Non-pigmented ciliary epithelial cell (primary cell): ENCODE results near the gene ADCY4.

Experiments
- DNase-seq: peaks from one replicate; pipeline ENCODE4 v3.0.0-alpha.2; 2010; ENCODE audit warnings: low read depth

The ADCY4 gene

DNA sequence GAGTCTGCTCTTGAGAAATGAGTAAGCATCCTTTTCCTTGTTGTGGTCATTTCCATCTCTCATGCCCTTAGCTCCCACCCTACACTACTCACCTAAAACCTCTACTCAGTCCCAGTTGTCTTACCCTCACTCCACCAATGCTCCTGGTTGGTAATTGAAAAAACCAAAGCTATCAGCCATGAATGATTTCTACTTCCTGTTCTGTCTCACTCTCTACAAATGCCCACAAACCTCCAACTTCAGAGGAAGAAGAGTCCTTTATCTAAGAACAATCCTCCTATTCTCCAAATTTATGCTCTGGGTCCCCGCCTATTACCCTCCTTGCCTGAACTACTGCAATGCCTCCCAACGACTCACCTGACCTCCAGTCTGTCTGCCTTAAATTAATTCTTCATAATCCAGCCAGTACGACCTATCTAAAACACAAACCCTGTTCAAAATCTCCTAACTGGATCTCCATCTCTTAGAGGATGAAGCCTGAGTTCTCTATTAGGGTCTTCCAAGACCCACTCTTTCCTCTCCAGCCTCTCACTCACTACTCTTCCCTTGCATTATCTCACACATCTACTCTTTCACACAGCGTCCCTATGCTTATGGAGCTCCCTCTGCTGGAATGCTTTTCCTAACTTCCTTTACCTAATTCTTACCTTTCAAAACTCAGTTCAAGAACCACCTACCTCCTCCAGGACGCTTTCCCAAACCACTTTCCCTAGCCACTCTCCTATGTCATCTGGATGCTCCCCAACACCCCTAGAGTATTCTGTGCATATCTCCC, 37.5 kb downstream of the ADCY4 start:
- DNase-seq, result no peak

DNA sequence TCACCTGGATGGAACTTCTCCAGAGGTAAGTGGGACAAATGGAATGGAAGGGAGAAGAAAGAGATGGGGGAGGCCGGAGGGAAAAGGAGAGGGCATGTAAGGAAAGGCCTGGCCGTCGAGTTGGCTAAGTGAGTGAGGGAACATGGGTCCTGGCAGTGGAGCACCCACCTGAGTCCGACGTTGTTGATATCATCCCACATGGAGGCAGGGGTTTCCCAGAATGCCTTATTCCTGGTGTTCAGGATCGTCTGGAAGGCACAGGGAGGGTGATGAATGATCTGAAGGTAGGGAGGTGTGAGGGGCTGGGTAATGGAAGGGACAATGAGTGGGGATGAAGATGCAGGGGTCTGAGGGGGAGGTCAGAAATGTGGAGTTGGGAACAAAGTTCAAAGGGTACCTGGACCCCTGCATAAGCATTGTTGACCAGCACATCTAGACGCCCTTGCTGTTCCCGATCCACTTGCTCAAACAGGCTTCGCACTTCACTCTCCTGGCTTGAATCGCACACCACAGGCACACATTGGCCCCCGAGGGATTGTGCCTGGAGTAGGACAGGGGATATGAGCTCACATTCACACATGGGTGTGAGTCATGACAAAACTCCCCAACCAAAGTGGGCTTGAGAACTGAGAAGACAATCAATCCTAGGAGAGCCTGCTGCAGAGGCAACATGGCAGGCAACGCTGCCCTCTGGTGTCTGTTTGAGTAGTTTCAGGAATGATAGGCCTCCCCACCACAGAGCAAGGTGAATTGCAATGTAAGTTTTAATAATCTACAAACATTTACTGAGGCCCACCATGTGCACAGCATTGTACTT, 38.3 kb downstream of the ADCY4 start:
- DNase-seq, result peak; percentile 91

DNA sequence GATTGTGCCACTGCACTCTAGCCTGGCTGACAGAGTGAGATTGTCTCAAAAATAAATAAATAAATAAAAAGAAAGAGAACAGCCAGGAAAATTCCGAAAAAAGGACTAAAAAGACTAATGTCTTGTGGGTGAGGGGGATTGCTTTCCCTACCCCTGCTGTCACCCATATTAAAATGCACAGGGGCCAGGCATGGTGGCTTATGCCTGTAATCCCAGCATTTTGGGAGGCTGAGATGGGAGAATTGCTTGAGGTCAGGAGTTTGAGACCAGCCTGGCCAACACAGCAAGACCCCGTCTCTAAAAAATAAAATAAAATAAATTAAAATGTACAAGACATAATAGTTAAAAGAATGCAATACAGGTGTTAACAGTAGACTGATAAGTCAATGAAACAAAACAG, 41.3 kb downstream of the ADCY4 start:
- no peak for DNase-seq

DNA sequence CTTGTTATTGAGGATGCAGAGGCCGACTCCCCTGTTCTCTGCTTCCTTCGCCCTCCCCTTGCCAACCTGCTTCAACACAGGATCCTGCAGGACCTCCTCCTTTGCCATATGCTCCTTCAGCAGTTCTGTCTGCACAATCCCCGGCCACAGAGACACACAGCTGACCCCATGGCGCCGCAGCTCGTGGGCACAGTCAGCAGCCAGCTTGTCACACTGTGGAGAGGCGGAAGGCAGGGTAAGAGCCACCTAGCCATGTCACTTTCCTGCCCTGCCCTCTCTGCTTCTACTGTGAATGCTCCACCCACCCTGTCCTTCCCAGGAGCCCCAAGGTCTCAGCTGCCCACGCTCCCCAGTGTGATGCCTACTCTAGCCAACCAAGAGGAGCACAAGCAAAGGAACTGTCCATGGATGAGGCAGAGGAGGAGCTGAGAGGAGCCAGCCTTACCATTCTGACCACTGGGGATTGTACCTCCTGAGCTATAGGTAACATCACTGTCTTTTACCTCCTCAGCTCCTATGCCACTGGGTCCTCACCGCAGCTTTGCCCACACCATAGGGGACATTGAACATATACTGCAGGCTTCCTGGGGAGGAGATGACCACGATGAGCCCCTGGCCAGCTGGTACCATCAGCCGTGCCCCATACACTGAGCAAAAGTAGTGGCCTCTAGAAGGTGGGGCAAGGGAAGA, 42.6 kb downstream of the ADCY4 start:
- no peak for DNase-seq

DNA sequence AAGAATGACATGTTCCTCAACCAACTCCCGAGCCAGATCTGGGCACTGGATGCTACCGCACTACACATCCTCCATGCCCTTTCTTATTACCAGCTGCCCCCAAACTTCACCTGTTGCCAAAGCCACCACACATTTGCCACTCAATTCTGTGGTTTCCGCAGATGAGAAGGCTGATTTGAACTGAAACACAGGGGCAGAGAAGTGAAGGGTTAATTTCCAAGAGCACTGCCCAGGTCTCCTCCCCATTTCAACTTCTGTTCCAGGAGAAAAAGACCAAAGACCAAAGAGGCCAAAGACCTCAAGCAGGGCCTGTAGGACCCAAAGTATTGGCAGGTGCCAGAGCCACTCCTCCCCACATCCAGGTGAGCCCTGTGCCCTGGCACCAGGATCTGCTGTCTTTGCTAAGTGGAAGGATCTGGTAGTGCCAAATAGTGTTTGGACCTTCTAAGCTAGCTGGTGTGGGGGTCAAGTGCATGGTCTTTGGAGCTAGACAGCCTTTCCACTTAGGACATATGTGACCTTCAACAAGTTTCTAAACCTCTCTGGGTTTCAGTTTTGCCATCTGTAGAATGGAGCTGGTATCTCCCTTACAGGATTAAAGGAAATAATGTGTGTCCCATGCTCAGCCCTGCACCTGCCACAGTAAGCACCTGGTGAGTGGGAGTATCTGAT, 43.3 kb downstream of the ADCY4 start:
- DNase-seq, result no peak

DNA sequence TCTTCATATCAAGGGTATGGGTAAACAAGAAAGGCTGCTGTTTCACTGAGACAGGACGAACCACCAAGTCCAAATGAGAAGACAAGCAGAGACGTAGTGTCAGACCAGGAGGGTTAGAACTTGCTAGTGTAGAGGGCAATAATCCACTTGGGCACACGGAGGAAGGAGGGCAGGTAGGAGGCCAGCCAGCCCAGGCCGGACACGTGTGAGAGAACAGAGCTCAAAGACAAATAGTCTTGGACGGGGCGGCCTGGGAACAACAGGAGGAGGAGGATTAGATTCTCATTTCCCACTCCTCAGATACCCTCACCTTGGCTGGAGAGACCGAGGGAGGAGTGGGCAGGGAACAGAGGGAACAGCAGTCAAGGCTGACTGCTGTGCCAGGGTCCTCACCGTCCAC, 44.1 kb downstream of the ADCY4 start:
- no peak for DNase-seq

DNA sequence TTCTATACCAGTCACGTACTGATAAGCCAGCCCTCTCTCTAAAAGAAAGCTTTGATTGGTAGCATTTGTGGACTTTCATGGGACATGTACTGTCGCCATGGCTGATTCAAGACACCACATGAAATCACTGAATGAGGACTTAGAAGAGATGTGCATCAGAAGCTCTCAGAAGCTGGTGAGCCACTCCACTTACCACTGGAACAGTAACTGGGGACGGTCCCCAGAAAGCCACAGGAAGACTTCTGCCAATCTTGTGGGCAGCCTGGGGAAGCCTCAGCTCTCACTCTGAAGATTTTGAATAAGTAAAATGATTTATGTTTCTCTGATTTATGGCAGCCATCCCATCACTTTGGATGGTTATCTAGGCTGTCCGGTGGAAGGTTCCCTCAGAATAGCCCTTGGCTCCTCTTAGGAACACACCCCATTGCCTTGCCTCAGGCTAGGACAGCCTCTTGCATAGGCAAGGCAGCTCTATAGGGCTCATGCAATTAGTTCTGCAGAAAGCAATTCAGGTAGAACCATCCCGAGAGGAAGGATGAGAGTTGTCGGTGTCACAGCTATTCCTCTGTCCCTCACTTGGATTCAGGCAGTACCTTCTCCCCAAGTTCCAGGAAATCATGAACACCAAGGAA, 45.1 kb downstream of the ADCY4 start:
- DNase-seq, result no peak

DNA sequence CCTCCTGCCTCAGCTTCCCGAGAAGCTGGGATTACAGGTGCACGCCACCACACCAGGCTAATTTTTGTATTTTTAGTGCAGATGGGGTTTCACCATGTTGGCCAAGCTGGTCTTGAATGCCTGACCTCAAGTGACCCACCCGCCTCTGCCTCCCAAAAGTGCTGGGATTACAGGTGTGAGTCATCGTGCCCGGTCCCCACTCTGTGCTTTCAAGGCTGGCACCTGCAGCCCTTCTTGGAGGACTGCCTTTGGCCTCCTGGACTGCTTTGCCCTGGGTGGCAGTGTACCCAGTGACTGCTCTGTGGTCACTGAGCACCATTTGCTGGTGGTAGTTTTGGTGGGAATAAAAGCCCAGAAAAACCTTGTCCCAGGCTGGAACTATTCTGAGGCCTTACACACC, 47.9 kb downstream of the ADCY4 start:
- DNase-seq, result no peak

DNA sequence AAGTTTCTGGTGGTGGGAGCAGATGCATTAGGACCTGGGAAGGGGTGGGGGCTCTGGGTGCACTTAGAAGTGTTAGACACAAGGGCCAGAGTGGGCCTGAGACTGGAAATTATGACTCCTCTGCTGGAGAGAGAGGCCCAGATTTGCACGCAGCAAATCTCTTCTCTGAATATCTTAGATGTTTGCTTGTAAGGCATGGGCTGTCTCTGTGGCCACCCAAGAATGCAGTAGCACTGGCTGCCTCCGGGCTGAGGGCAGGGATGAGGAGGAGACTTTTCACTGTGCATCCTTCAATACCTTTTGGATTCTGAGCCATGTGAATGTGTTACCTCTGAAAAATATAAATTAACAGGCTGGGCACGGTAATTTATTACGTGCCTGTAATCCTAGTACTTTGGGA, 49.5 kb downstream of the ADCY4 start:
- no peak for DNase-seq

DNA sequence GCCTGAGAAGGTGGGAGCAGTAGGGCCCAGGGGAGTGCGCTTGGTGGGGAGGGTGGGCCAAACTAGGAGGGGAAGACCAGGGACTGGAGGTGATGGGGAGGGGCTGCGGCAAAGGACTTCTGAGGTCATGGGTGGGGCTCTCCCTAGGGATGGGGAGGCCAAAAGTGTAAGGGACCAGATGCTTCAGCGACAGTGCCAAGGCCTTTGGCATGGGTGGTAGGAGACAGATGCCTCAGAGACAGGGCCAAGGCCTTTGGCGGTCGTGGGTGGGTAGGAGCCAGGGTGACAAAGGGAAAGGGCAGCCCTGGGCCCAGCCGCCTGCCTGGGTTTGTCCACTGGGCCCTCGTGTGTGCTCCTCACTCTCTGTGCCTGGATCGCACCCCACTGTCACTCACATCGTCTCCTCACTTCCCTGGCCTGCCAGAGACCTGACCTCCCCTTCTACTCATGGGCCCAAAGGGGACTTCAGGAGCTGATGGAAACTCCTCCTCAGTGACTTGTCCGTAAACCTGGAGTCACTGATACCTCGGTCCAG, 50.3 kb downstream of the ADCY4 start:
- DNase-seq, result no peak

DNA sequence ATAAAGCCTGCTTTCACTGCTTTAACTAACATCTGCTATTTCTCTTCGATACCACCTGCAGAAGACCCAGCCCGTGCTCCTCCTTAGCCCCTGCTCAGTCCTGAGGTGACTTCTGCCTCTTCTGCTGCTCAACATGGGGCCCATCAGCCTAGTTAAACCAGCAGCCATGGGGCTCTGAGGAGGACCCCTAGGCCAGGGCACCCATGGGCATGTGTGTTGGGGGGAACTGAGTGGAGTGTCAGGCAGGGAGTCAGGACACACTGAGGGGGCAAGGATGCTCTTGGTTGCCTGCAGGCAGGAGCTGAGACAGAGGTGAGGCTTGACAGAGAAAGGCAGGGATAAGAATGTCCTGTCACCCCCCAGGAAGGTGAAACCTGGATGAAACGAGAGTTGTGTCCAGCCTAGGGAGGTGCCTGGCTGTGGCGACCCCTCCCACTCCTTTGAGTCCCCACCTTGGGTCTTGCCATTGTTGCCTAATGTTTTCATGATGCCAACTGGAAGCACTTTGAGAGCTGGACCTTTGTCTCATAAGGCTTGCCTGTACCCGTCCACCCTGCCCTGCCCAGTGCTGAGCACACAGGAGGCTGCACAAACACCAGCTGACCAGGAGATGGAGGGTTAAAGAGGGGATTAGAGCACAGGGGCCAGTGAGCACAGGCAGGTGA, 50.9 kb downstream of the ADCY4 start:
- no peak for DNase-seq

DNA sequence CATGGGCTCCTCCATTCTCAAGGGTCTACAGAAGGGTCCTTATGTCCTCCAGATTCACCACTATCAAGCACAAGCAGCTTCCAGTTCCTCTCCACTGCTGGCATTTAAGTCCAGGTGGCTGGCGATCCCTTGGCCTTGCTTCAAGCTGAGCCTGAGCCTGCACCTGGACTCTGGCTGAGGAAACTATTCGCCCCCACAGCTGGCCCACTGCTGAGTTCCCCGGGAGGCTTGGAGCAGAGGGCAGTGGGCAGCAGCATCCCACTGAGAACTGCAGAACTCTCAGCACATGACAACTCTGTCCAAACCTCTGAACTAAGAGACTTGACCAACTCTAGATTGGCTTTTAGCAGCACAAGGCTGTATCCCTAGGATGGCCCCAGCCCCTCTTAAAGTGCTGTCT, 52.1 kb downstream of the ADCY4 start:
- no peak for DNase-seq

DNA sequence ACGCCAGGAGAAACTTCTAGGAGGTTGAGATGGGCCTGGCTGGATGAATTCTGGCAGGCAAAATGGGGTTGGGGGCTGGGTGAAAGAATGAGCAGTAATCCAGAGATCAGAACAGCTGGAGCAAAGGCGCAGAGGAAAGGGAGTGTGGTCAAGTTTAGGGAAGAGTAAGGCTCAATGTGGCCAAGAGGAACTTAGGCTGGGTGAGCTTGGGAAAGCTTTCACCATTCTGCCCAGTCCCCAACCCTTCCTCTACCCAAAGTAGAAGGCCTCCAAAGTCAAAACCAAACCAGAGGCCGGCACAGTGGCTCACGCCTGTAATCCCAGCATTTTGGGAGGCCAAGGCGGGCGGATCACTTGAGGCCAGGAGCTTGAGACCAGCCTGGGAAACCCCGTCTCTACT, 53.2 kb downstream of the ADCY4 start:
- no peak for DNase-seq

DNA sequence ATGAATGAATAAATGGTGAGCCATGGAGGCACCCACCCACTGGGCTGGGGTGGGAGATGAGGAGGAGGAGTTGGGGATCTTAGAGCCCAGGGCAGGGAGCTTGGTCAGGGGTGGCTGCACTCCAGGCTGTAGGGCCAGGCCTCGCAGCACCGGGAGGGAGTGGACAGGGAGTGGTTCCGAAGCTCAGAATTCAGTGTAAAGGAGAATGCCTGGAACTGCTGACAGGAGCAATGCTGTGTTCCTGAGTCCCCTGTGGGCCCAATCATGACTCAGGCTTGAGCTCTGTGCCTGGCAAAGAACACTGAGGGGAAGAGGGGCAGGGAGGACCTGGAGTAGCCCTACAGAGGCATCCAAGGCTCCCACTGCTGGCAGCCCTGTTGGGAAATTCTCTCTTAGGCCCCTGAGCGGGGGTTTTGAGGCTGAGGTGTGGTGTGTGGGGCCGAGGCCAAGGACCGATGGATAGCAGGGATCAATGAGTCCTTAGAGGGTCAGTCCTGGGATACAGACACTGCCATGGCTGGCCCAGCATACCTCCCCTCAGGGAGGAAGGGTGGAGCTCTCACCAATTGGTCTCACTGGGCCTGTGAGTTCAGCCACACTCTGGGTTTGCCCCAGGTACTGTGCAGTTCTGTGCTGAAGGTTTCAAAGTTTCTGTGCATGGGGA, 53.9 kb downstream of the ADCY4 start:
- no peak for DNase-seq

DNA sequence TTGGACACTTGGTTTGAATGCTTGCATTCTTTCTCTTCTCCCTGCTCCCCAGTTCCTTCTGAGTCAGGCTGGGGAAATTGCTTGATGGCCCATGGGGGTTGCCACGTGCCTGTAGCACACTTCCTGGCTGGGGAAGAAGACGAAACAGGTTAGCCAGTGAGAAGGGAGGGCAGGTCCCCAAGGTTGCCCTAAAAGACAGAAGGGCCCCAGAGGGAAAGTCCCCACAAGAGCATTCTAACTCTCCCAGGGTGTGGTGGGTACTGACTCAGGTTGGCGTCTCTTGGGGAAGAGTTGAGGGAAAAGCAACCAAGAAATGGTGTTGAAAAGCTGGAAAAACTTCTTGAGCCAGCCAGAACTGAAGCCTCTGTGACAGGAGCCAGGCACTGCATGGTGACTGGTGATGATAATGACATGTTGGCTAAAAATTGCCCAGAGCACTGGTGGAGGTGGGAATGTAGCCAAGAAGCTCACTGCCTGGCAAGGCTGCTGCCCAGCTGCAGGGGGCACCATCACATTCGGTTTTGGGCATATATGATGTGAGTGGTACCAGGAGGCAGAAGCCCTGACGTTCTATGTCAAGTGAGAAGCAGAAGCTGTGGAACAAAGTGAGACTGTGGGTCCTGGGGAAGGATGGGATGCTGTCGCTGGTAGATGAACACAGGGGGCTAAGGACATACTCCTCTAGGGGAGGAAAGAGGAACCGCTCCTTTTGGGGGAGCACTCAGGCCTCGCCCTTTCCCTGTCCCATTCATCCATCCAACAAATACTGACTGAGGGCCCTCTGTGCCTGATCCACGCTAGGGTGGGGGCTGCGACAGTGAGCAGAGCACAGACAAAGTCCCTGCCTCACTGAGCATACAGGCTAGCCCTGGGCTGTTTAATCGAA, 55.3 kb downstream of the ADCY4 start:
- DNase-seq, result no peak

DNA sequence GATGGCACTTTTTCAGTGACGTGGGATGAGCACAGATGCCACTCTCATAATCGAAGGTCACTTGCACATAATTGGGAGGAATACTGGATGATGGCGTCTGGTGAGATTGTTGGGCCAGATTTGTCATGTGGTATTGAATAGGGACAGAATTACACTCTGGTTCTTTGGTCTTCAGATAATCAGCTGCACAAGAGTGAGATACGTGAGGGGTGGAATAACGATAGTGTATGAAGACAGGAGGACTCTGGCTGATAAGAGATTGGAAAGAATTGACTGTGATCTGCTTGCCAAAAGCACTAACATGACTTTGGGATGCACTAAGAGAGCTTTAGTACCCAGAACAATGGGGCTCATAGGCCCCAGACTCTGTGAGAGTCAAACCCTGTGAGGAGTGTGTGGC, 56.4 kb downstream of the ADCY4 start:
- DNase-seq, result no peak

DNA sequence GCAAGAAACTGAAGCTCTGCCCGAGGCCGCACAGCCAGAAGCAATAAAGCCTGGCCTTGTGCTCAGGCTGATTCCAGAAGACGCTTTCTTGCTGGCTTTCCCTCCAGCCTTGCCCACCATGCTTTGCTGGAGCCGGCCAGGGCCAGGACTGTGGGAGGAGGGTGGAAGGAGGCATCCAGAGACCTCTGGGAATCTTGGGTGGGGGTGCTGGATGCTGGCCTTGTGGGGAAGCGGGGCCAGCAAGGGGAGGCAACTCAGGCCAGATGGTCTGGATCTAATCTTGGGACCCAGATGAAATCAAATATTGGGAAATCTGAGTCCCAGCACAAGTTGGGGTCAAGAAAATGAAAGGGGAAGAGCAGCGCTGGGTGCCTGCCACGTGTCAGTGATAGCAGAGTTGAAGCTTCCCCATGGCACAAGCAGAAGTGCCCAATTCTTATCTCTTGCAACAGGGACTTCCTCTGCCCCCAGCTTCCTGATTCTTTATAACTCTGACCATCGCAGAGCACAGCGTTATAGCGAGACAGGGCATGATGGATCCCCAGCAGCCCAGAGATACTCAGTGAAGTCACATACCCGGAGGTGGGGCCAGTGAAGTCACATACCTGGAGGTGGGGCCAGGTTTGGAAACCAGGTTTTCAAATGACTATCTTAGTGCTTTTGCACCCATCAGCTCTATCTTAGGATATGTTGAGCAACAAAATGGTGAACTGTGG, 57.1 kb downstream of the ADCY4 start:
- DNase-seq, result no peak

DNA sequence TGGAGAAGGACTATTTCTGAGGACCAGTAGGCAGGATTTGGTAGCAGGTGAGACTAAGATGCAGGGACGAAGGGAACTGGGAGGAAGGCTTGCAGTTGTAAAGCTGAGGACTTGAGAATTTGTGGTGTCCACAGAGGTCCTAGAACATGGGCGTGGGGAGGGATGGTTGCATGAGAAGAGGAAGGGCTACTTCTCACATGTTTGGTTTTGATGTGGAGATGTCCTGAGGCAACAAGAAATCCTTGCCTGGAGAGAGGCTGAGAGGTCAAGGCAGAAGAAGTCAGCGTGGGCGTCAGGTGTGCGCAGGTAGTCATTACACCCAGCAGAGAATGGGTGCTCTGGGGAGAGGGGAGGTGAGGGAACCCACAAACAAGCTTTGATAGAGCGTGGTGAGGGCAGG, 57.8 kb downstream of the ADCY4 start:
- no peak for DNase-seq

DNA sequence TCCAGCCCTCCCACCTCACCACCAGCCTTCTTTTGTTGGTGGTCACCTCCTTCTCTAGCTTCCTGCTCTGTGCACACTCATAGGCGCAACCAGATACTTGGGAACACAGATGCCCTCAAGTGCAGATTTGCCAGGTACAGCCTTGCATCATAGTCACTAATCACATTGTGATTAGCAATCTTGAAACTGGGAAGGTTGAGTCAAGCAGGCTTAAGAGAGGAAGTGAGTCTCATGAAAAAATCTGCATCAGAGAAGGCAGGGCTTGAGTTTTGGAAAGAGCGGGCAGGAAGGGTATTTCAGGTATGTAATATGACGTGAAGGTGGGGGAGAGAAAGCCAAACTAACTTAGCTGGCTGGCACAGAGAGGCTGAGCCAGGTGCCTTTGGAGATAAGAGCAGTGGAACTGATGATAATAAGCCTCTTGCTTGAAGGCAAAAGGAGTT, 60.7 kb downstream of the ADCY4 start:
- DNase-seq, result no peak
